DOHH2 (cell line): Measurements from ENCODE around the gene VTN.

Experiments
- H3F3A ChIP-seq: fragments of 200-600 bp; sonication (generic), shearing (Covaris generic); 2 replicates; pipeline ENCODE4 v1.6.0; 2016; ENCODE audit warnings: antibody characterized with exemption, mild to moderate bottlenecking; ENCODE audit not compliant: control insufficient read depth, insufficient read depth
- H3K27ac ChIP-seq: fragments of 200-600 bp; sonication (generic); 2 replicates; pipeline ENCODE4 v1.5.1; 2014; ENCODE audit warnings: low read depth, mild to moderate bottlenecking, low read length, moderate library complexity
- H3K27me3 ChIP-seq: fragments of 200-600 bp; sonication (generic); 2 replicates; pipeline ENCODE4 v1.6.1; 2014; ENCODE audit warnings: mild to moderate bottlenecking, low read length, mixed read lengths; ENCODE audit not compliant: control insufficient read depth
- H3K36me3 ChIP-seq: fragments of 200-600 bp; sonication (generic); 2 replicates; pipeline ENCODE4 v1.6.1; 2014; ENCODE audit warnings: mild to moderate bottlenecking, low read length, moderate library complexity, mixed read lengths; ENCODE audit not compliant: control insufficient read depth
- H3K4me1 ChIP-seq: fragments of 200-600 bp; sonication (generic); 2 replicates; pipeline ENCODE4 v1.6.1; 2014; ENCODE audit warnings: mild to moderate bottlenecking, low read length, mixed read lengths; ENCODE audit not compliant: control insufficient read depth
- H3K4me2 ChIP-seq: fragments of 200-600 bp; sonication (generic); 2 replicates; pipeline ENCODE4 v1.6.0; 2014; ENCODE audit warnings: mild to moderate bottlenecking, low read length, moderate library complexity
- H3K4me3 ChIP-seq: fragments of 200-600 bp; sonication (generic); 2 replicates; pipeline ENCODE4 v1.5.1; 2014; ENCODE audit warnings: mild to moderate bottlenecking, low read length, mixed read lengths
- H3K79me2 ChIP-seq: fragments of 200-600 bp; sonication (generic); 2 replicates; pipeline ENCODE4 v1.6.1; 2014; ENCODE audit warnings: mild to moderate bottlenecking, low read length, mixed read lengths; ENCODE audit not compliant: control insufficient read depth
- H3K9me2 ChIP-seq: fragments of 200-600 bp; sonication (generic); replicated peaks from 2 replicates; pipeline ENCODE4 v1.6.1; 2014; ENCODE audit warnings: mild to moderate bottlenecking, low read length, mixed read lengths; ENCODE audit not compliant: control insufficient read depth
- H3K9me3 ChIP-seq: fragments of 200-600 bp; sonication (generic); 2 replicates; pipeline ENCODE4 v1.6.1; 2014; ENCODE audit warnings: antibody characterized with exemption, low read length, mixed read lengths; ENCODE audit not compliant: control insufficient read depth, insufficient read depth
- H4K20me1 ChIP-seq: fragments of 200-600 bp; sonication (generic); 2 replicates; pipeline ENCODE4 v1.6.0; 2014; ENCODE audit warnings: low read depth, mild to moderate bottlenecking, antibody characterized with exemption, low read length, moderate library complexity; ENCODE audit not compliant: control insufficient read depth, insufficient read depth
- EZH2phosphoT487 ChIP-seq: fragments of 200-600 bp; sonication (generic); IDR thresholded peaks from 2 replicates; pipeline ENCODE4 v1.6.1; 2017; ENCODE audit warnings: borderline replicate concordance, mild to moderate bottlenecking, antibody characterized with exemption, low read length, moderate library complexity, mixed read lengths
- TF ChIP-seq, protein P1 (sequence below): fragments of 200-600 bp; sonication (generic); IDR thresholded peaks from one replicate; pipeline ENCODE4 v1.5.1; 2014; ENCODE audit warnings: antibody characterized with exemption, mild to moderate bottlenecking, low read depth, low read length; ENCODE audit not compliant: poor library complexity, severe bottlenecking

Gene VTN

GRCh38 chr17:28404461-28404811, 34.3 kb upstream of the VTN start:
- H3F3A ChIP-seq, result no peaks in the 10 kb centered on the region
- no peak for TF ChIP-seq EZH2phosphoT487
- TF ChIP-seq, protein P1, sequence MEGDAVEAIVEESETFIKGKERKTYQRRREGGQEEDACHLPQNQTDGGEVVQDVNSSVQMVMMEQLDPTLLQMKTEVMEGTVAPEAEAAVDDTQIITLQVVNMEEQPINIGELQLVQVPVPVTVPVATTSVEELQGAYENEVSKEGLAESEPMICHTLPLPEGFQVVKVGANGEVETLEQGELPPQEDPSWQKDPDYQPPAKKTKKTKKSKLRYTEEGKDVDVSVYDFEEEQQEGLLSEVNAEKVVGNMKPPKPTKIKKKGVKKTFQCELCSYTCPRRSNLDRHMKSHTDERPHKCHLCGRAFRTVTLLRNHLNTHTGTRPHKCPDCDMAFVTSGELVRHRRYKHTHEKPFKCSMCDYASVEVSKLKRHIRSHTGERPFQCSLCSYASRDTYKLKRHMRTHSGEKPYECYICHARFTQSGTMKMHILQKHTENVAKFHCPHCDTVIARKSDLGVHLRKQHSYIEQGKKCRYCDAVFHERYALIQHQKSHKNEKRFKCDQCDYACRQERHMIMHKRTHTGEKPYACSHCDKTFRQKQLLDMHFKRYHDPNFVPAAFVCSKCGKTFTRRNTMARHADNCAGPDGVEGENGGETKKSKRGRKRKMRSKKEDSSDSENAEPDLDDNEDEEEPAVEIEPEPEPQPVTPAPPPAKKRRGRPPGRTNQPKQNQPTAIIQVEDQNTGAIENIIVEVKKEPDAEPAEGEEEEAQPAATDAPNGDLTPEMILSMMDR, result no peak
- H3K27ac ChIP-seq, result no peak overlapping the region
- no peaks in the 10 kb centered on the region for H3K79me2 ChIP-seq
- H3K4me3 ChIP-seq, result no peak overlapping the region
- peaks cover 24% of the 10 kb centered on the region for H3K4me1 ChIP-seq
- no peaks in the 10 kb centered on the region for H3K9me2 ChIP-seq
- H3K4me2 ChIP-seq, result no peak overlapping the region
- no peaks in the 10 kb centered on the region for H3K36me3 ChIP-seq
- no peaks in the 10 kb centered on the region for H3K9me3 ChIP-seq
- peaks cover 6% of the 10 kb centered on the region; the same call in 1 of the 2 replicates for H3K27me3 ChIP-seq
- H4K20me1 ChIP-seq, result no peaks in the 10 kb centered on the region

DNA sequence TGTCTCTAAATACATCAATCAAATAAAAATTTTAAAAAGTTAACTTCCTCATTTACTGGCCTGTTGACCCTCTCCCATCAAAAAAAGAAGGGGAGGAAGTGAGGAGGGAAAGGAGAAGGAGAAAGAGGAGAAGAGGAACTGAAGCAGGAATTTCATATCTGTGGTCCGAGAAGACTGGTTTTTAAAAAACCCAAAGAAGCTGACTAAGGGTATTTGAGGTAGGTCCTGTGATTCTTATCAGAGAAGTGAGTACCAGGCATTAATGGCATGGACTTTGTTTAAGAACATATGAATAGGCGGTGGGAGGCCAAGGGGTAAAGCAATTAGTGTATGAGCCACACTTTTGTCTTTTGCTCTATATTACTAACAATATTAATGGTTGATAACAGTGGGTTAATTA, 33.9 kb upstream of the VTN start:
- Histone ChIP-seq H3K9me3 (no peaks in the 10 kb centered on the region), H3K79me2 (no peaks in the 10 kb centered on the region), H3K27me3 (peaks cover 6% of the 10 kb centered on the region; the same call in 1 of the 2 replicates), H3K4me1 (peaks cover 24% of the 10 kb centered on the region), H3K36me3 (no peaks in the 10 kb centered on the region), H3K9me2 (no peaks in the 10 kb centered on the region), H4K20me1 (no peaks in the 10 kb centered on the region), H3K4me2 (no peak overlapping the region), H3F3A (no peaks in the 10 kb centered on the region), H3K27ac (no peak overlapping the region), H3K4me3 (no peak overlapping the region)
- TF ChIP-seq, protein P1, result no peak
- no peak for TF ChIP-seq EZH2phosphoT487

GRCh38 chr17:28402844-28403243, 32.7 kb upstream of the VTN start:
- peaks cover 24% of the 10 kb centered on the region for H3K4me1 ChIP-seq
- H3K9me3 ChIP-seq, result no peaks in the 10 kb centered on the region
- H3K27ac ChIP-seq, result no peak overlapping the region
- H3K9me2 ChIP-seq, result no peaks in the 10 kb centered on the region
- H3K27me3 ChIP-seq, result 0 out of 2 replicates have a peak, but pooled peaks cover 2% of the 10 kb centered on the region
- no peaks in the 10 kb centered on the region for H3K79me2 ChIP-seq
- TF ChIP-seq, protein P1, result no peak
- no peak for TF ChIP-seq EZH2phosphoT487
- no peaks in the 10 kb centered on the region for H3F3A ChIP-seq
- no peak overlapping the region for H3K4me3 ChIP-seq
- H4K20me1 ChIP-seq, result no peaks in the 10 kb centered on the region
- H3K4me2 ChIP-seq, result no peak overlapping the region
- no peaks in the 10 kb centered on the region for H3K36me3 ChIP-seq
